MM.1S (cell line): ENCODE data around the gene PPAN.

ENCODE experiments used
- DNase-seq: peaks from one replicate; pipeline ENCODE4 v3.0.0-alpha.2; 2015
- H2AFZ ChIP-seq: fragments of 300-600 bp; sonication (generic); 2 replicates; pipeline ENCODE4 v1.6.0; 2016; ENCODE audit warnings: antibody characterized with exemption, low read length
- H3F3A ChIP-seq: fragments of 300-600 bp; sonication (generic); 2 replicates; pipeline ENCODE4 v1.6.1; 2016; ENCODE audit warnings: mild to moderate bottlenecking, antibody characterized with exemption, low read length, moderate library complexity, mixed read lengths; ENCODE audit not compliant: insufficient read depth
- H3K27ac ChIP-seq: fragments of 300-600 bp; sonication (generic); 2 replicates; pipeline ENCODE4 v1.5.1; 2016; ENCODE audit warnings: mild to moderate bottlenecking, low read length
- H3K27me3 ChIP-seq: fragments of 300-600 bp; sonication (generic); replicated peaks from 2 replicates; pipeline ENCODE4 v1.6.0; 2016; ENCODE audit warnings: low read length; ENCODE audit not compliant: insufficient read depth
- H3K36me3 ChIP-seq: fragments of 300-600 bp; sonication (generic); replicated peaks from 2 replicates; pipeline ENCODE4 v1.6.1; 2016; ENCODE audit warnings: mild to moderate bottlenecking, low read length, mixed read lengths; ENCODE audit not compliant: insufficient read depth
- H3K4me1 ChIP-seq: fragments of 300-600 bp; sonication (generic); 2 replicates; pipeline ENCODE4 v1.6.1; 2016; ENCODE audit warnings: low read length, mixed read lengths
- H3K4me2 ChIP-seq: fragments of 300-600 bp; sonication (generic); 2 replicates; pipeline ENCODE4 v1.6.0; 2016; ENCODE audit warnings: low read depth, low read length
- H3K4me3 ChIP-seq: fragments of 300-600 bp; sonication (generic); 2 replicates; pipeline ENCODE4 v1.5.1; 2016; ENCODE audit warnings: low read length, mixed read lengths
- H3K79me2 ChIP-seq: fragments of 300-600 bp; sonication (generic); 2 replicates; pipeline ENCODE4 v1.6.1; 2016; ENCODE audit warnings: mixed run types, low read length, mixed read lengths
- H3K9ac ChIP-seq: fragments of 300-600 bp; sonication (generic); 2 replicates; pipeline ENCODE4 v1.6.1; 2016; ENCODE audit warnings: low read length, mixed read lengths
- H3K9me2 ChIP-seq: fragments of 300-600 bp; sonication (generic); replicated peaks from 2 replicates; pipeline ENCODE4 v1.6.1; 2016; ENCODE audit warnings: mild to moderate bottlenecking, low read length, mixed read lengths; ENCODE audit not compliant: insufficient read depth
- H3K9me3 ChIP-seq: fragments of 300-600 bp; sonication (generic); replicated peaks from 2 replicates; pipeline ENCODE4 v1.6.1; 2016; ENCODE audit warnings: mild to moderate bottlenecking, low read length, mixed read lengths; ENCODE audit not compliant: insufficient read depth
- H4K20me1 ChIP-seq: fragments of 300-600 bp; sonication (generic); 2 replicates; pipeline ENCODE4 v1.6.1; 2016; ENCODE audit warnings: mild to moderate bottlenecking, low read length, moderate library complexity, mixed read lengths; ENCODE audit not compliant: insufficient read depth
- CTCF ChIP-seq: fragments of 300-600 bp; sonication (generic); IDR thresholded peaks from 2 replicates; pipeline ENCODE4 v1.5.1; 2016; ENCODE audit warnings: antibody characterized with exemption, low read length, mixed read lengths
- EZH2 ChIP-seq: fragments of 300-600 bp; sonication (generic); optimal IDR thresholded peaks from 2 replicates; pipeline ENCODE3; 2017; ENCODE audit warnings: low read depth, mild to moderate bottlenecking, antibody characterized with exemption, low read length, mixed read lengths
- EZH2phosphoT487 ChIP-seq: fragments of 300-600 bp; sonication (generic); IDR thresholded peaks from 2 replicates; pipeline ENCODE4 v1.6.1; 2018; ENCODE audit warnings: antibody characterized with exemption, low read length

Gene PPAN

GRCh38 chr19:10086591-10087192, 19.5 kb upstream of the PPAN start:
- Histone ChIP-seq H3K27me3 (peaks cover 6% of the 10 kb centered on the region; the same call in 1 of the 2 replicates), H3K27ac (no peak overlapping the region)

GRCh38 chr19:10087296-10088061, 18.7 kb upstream of the PPAN start:
- TF ChIP-seq CTCF, result no peak
- no peak for TF ChIP-seq EZH2
- no peak for TF ChIP-seq EZH2phosphoT487
- Histone ChIP-seq H3K27ac (no peak overlapping the region), H2AFZ (no peak overlapping the region), H3K27me3 (peaks cover 4% of the 10 kb centered on the region; the same call in 1 of the 2 replicates), H3K4me3 (no peak overlapping the region), H3K4me1 (0 out of 2 replicates have a peak, but pooled peaks cover 4% of the 10 kb centered on the region), H3K9ac (no peak overlapping the region), H3K9me3 (no peaks in the 10 kb centered on the region), H3K4me2 (peak overlapping the region; percentile 90; the same call in 1 of the 2 replicates), H3K9me2 (no peaks in the 10 kb centered on the region), H3K79me2 (peaks cover 12% of the 10 kb centered on the region; the same call in 1 of the 2 replicates), H3K36me3 (no peaks in the 10 kb centered on the region), H4K20me1 (no peaks in the 10 kb centered on the region), H3F3A (peaks cover 5% of the 10 kb centered on the region; the same call in 1 of the 2 replicates)
- DNase-seq, result no peak

More at GRCh38 chr19:10086591-10087192, 19.5 kb upstream of the PPAN start:
- DNase-seq, result no peak
- Histone ChIP-seq H4K20me1 (no peaks in the 10 kb centered on the region), H3K4me3 (peak overlapping the region; percentile 97), H3K9me3 (no peaks in the 10 kb centered on the region), H3K79me2 (peaks cover 12% of the 10 kb centered on the region; the same call in 1 of the 2 replicates), H3F3A (peaks cover 5% of the 10 kb centered on the region; the same call in 1 of the 2 replicates), H3K9me2 (no peaks in the 10 kb centered on the region), H3K4me2 (peak overlapping the region; percentile 90), H2AFZ (peak overlapping the region; percentile 98), H3K9ac (peak overlapping the region; percentile 82), H3K4me1 (0 out of 2 replicates have a peak, but pooled peaks cover 4% of the 10 kb centered on the region), H3K36me3 (no peaks in the 10 kb centered on the region)
- TF ChIP-seq EZH2, result no peak
- no peak for TF ChIP-seq CTCF
- TF ChIP-seq EZH2phosphoT487, result no peak

GRCh38 chr19:10088949-10089554, 17.1 kb upstream of the PPAN start:
- TF ChIP-seq CTCF, result no peak
- TF ChIP-seq EZH2, result no peak
- no peak for TF ChIP-seq EZH2phosphoT487
- H3K4me1 ChIP-seq, result 0 out of 2 replicates have a peak, but pooled peaks cover 4% of the 10 kb centered on the region
- no peak overlapping the region for H3K4me3 ChIP-seq
- no peak overlapping the region for H3K4me2 ChIP-seq
- no peaks in the 10 kb centered on the region for H3K36me3 ChIP-seq
- peaks cover 4% of the 10 kb centered on the region; the same call in 1 of the 2 replicates for H3K27me3 ChIP-seq
- H4K20me1 ChIP-seq, result no peaks in the 10 kb centered on the region
- no peaks in the 10 kb centered on the region for H3K9me2 ChIP-seq
- no peak overlapping the region for H3K9ac ChIP-seq
- H3K9me3 ChIP-seq, result no peaks in the 10 kb centered on the region
- DNase-seq, result no peak
- peaks cover 5% of the 10 kb centered on the region; the same call in 1 of the 2 replicates for H3F3A ChIP-seq
- H2AFZ ChIP-seq, result no peak overlapping the region
- H3K79me2 ChIP-seq, result peaks cover 12% of the 10 kb centered on the region; the same call in 1 of the 2 replicates
- H3K27ac ChIP-seq, result no peak overlapping the region
